A549 treated with Hydrocortisone at 1 μM for 4 hours (cell line): ENCODE measurements around the gene SLC29A1. TPM values are rescaled to one million over a fixed set of nuclear protein-coding genes. Genes with fewer than 3 reads are reported as not detected.

ENCODE experiments used
- total RNA-seq: library from RNA; stranded (reverse); fragments of 200-300 nt; extraction: Qiagen RNA extraction; gene quantifications from 5 replicates; pipeline ENCODE4 v1.2.3, GENCODE V29; 2022

SLC29A1 gene
- 45.4 to 50.3 TPM (median 49.5 TPM) in 5 replicates for total RNA-seq

DNA sequence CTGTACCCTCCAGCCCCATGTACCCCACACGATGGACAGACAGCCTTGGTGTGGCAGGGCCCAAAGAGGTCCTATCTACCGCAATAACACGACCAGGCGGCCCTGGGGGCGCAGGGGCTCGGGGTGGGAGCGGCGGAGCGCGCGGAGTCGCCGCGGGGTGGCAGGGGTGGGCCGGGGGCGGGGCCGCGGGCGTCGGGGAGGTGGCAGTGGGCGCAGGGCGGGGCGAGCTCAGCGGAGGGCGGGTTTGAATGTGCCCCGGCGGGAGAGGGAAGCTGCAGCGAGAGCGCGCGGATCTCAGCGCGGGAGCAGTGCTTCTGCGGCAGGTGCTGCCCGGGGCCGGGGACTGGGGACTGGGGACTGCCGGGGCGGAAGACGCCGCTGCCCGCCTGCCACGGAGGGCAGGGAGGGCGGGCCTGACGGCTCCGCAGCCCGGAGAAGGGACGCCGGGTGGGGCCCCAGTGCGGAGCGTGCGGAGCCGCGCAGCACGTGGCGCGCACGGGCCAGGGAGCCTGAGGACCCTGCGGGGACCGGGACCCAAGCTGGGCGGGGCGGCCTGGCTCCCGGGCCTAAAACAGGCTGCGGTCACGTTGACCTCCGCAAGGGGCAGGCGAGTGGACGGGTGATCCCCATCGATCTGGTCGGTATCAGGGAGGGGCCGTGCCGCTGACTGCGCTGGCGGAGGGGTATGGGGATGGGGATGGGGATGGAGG lies at the start of gene SLC29A1:
Gene SLC29A1, plus strand, starts transcription at position 277 of the 710 bp plus-strand sequence. CDS start 3,719 bp downstream, outside the sequence.

DNA sequence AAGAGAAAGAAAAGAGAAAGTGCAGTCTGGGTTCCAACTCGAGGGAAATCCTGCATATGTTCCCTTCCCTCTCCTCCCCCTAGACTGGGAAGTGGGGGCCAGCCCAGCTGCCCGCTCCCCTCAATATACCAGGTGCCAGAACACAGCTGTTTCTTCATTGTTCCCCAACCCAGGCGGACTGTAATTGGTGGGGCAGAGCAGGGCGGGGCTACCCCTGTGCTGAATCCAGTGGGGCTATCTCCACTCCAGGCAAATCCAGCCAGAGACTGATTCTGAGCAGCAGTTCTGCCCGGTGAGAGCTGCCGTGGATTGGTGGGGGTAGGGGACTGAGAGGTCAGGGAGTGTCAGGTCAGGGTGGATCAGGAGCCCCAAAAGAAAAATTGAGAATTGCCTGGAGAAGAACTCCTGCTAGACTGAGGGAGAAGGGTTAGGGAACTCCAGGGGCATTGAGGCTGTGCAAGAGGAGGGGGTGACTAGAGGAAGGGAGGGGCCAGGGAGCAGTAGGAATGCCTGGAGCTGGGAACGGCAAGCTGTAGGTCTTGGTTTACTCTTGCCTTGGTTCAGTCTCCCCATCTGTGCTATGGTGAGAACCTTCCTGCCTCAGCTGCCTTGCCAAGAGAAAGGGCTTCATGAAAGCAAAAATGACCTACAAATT lies 6.6 kb upstream of the SLC29A1 start, which contains the start of gene MYMX:
Gene MYMX, plus strand, starts transcription at position 250 of the 655 bp plus-strand sequence. CDS start 546 bp downstream, outside the sequence.

DNA sequence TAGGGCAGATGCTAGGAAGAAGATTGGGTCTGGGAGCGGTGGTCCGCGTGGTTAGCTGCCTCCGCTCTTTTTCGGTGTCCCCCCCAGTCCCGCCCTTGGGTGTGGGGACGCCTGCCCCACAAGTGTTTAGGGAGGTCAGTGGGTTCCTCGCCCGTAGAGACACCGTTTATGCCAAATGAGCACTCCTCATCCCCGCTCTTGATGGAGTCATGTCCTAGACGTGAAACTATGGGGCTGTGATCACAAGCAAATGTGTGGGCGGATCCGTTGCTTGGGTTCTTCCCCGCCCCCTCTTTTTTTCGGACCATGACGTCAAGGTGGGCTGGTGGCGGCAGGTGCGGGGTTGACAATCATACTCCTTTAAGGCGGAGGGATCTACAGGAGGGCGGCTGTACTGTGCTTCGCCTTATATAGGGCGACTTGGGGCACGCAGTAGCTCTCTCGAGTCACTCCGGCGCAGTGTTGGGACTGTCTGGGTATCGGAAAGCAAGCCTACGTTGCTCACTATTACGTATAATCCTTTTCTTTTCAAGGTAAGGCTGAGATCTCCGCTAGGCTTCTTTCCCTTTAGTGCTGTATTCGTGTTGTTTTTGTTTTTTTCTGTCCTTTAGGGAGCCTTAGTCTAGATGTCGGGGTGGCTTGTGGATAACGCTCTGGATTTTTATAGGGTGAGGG lies 23.4 kb downstream of the SLC29A1 start, which contains the start of gene HSP90AB1:
Gene HSP90AB1, plus strand, starts transcription at position 439 of the 675 bp plus-strand sequence. CDS start 1,529 bp downstream, outside the sequence.

DNA sequence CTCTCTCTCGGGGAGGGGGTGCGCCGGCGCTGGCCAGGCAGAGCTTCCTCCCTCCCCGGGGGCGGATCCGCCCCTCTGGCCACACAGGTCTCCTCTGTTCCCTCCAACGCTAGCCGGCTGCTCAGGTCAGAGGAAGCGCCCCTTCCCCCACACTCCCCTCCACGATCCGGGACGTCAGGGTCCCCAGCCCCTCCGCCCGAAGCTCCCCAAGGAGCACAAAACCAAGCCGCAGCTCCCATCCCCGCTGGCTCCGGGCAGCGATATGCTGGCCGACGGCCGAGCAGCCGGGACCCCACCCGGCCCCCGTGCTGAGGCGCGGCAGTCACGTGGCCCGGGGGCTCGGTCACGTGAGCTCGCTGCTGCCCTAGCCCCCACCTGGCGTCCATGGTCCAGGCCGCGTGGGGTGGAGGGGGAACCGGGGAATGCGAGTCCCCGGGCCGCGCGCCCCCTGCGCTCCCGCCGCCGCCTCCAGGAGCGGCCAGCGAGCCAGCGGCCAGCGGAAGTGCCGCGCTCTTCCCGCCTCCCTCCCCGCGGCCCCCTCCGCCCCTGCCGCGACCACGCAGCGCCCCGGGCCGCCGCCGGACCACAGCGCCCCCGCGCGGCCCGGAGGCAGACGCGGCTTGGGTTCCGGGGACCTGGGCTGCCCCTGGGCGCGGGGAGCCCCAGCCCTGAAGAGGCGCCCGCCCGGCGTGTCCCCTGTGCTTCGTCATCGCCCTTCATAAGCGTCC lies 33.8 kb downstream of the SLC29A1 start, which contains the start of gene SLC35B2:
Gene SLC35B2, minus strand, starts transcription at position 504 of the 728 bp plus-strand sequence. Its CDS starts 118 bp downstream, at position 386.

GRCh38 chr6:44265007-44265721 lies 41.8 kb downstream of the SLC29A1 start, which contains the start of gene NFKBIE:
TSS of gene NFKBIE (minus strand) at chr6:44265551. CDS start at chr6:44265346, 205 bp downstream.

DNA sequence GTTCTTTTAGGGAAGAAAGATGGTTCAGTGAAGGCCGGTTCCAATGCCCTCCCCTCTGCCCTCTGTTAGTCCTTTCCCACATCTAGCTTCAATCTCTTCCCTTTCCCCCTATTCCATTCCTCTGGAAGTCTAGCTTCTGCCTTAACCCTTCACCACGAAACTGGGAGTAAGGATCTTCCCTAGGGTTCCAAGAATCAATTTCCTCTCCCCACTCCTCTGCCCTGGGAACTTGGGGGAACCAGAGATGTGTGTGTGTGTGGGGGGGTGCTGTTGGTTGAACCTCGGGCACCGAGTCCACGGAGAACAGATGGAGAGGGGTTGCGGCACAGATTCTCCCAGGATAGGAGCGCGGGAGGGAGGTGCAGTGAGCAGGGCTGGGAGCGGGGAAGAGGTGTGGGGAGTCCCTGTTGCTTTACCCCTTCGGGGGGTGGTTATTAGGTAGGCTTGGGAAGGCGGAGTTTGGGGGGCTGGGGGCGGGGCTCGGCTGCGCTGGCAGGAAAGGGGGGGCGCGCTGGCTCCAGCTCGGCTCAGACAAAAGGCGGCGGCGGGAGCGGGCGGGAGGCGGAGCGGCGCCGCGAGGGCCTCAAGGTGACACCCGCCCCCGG lies 46.6 kb downstream of the SLC29A1 start, which contains the start of gene TMEM151B:
Gene TMEM151B, plus strand, starts transcription at position 530 of the 605 bp plus-strand sequence. CDS start 293 bp downstream, outside the sequence.

Other genes starting within 250 kb of the SLC29A1 start
- 51.8 to 75.2 TPM (median 71.6 TPM) in 5 replicates for gene MRPL14, start 96.1 kb upstream of the SLC29A1 start, total RNA-seq
- 13.6 to 15.7 TPM (median 15.6 TPM) in 5 replicates for gene TMEM63B, start 96.0 kb upstream of the SLC29A1 start, total RNA-seq
- gene CAPN11, start 64.8 kb upstream of the SLC29A1 start, total RNA-seq: 0.05 to 0.06 TPM (median 0.05 TPM) in 3 of 5 replicates, not detected in the others
- gene MYMX, start 6.7 kb upstream of the SLC29A1 start, total RNA-seq: not detected in 5 replicates
- 1,059 to 1,488 TPM (median 1,147 TPM) in 5 replicates for gene HSP90AB1, start 23.5 kb downstream of the SLC29A1 start, total RNA-seq
- 57.5 to 65.5 TPM (median 63.5 TPM) in 5 replicates for gene SLC35B2, start 33.9 kb downstream of the SLC29A1 start, total RNA-seq
- 6.4 to 9.7 TPM (median 8.4 TPM) in 5 replicates for gene NFKBIE, start 42.0 kb downstream of the SLC29A1 start, total RNA-seq
- gene TMEM151B, start 46.9 kb downstream of the SLC29A1 start, total RNA-seq: 0.03 to 0.15 TPM (median 0.07 TPM) in 5 replicates
- gene AARS2, start 89.8 kb downstream of the SLC29A1 start, total RNA-seq: 6.2 to 7.6 TPM (median 6.6 TPM) in 5 replicates
- not detected in 5 replicates for gene SPATS1, start 119.1 kb downstream of the SLC29A1 start, total RNA-seq
- 10.6 to 18.1 TPM (median 12.1 TPM) in 5 replicates for gene CDC5L, start 164.1 kb downstream of the SLC29A1 start, total RNA-seq